NB4 (cell line): Measurements from ENCODE around the gene TRPT1.

Experiments
- DNase-seq: peaks from one replicate; pipeline ENCODE4 v3.0.0; 2010; ENCODE audit warnings: low read depth
- H3K4me3 ChIP-seq: one replicate; pipeline ENCODE4 v1.5.1; 2011; ENCODE audit warnings: mild to moderate bottlenecking, low read depth, low read length, moderate library complexity
- MAX ChIP-seq: IDR thresholded peaks from 2 replicates; pipeline ENCODE4 v1.6.1; 2011; ENCODE audit warnings: low read depth, low read length
- MYC ChIP-seq: IDR thresholded peaks from 2 replicates; pipeline ENCODE4 v1.6.1; 2011; ENCODE audit warnings: low read depth, low read length
- POLR2A ChIP-seq: IDR thresholded peaks from 2 replicates; pipeline ENCODE4 v1.6.1; 2011; ENCODE audit warnings: mild to moderate bottlenecking; ENCODE audit not compliant: insufficient read length; ENCODE audit errors: extremely low read depth
- TF ChIP-seq, protein P1 (sequence below): IDR thresholded peaks from one replicate; pipeline ENCODE4 v1.5.1; 2012; ENCODE audit warnings: low read depth, low read length

Gene TRPT1

GRCh38 chr11:64231546-64231945 is 5.6 kb upstream of the TRPT1 start:
- H3K4me3 ChIP-seq, result no peak overlapping the region
- TF ChIP-seq POLR2A, result no peak
- TF ChIP-seq, protein P1, sequence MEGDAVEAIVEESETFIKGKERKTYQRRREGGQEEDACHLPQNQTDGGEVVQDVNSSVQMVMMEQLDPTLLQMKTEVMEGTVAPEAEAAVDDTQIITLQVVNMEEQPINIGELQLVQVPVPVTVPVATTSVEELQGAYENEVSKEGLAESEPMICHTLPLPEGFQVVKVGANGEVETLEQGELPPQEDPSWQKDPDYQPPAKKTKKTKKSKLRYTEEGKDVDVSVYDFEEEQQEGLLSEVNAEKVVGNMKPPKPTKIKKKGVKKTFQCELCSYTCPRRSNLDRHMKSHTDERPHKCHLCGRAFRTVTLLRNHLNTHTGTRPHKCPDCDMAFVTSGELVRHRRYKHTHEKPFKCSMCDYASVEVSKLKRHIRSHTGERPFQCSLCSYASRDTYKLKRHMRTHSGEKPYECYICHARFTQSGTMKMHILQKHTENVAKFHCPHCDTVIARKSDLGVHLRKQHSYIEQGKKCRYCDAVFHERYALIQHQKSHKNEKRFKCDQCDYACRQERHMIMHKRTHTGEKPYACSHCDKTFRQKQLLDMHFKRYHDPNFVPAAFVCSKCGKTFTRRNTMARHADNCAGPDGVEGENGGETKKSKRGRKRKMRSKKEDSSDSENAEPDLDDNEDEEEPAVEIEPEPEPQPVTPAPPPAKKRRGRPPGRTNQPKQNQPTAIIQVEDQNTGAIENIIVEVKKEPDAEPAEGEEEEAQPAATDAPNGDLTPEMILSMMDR, result no peak
- no peak for TF ChIP-seq MAX
- TF ChIP-seq MYC, result no peak
- no peak for DNase-seq

DNA sequence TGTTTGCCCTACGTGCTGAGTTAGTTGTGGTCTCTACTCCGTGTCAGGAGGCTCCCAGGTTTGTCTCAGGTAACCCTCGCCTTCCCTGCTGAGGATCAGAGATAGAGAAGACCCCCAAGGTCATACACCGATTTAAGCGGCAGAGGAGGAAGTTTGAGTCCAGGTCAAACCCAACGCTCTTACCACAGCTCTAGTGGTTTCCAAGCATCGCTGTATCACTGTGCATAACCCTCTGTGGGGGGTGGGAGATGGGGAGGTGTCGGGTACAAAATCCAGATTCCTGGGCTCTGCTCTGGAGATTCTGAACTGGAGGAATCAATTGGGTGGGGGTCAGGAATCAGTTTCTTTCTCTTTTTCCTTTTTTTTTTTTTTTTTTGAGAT is 5.0 kb upstream of the TRPT1 start:
- no peak for TF ChIP-seq MAX
- TF ChIP-seq POLR2A, result peak; percentile 2
- peak; percentile 16; the same call in 1 of the 2 replicates for TF ChIP-seq MYC
- H3K4me3 ChIP-seq, result peak overlapping the region; percentile 70
- peak; percentile 78 for DNase-seq

- DNase-seq, result peak; percentile 95
- H3K4me3 ChIP-seq, result peak within 1 kb of the TSS; percentile 70
- TF ChIP-seq MYC (peak; percentile 55), POLR2A (peak; percentile 49), MAX (peak; percentile 46; the same call in 1 of the 2 replicates)
- TF ChIP-seq, protein P1, result no peak
These were observed 4.4 kb upstream of the TRPT1 start, which contains the start of gene DNAJC4 for GRCh38 chr11:64230171-64230984. TSS of gene DNAJC4 (plus strand) at chr11:64230548. CDS start at chr11:64230855, 307 bp downstream.

GRCh38 chr11:64229744-64230170 is 3.8 kb upstream of the TRPT1 start:
- TF ChIP-seq, protein P1, result no peak
- TF ChIP-seq MAX, result no peak
- no peak for TF ChIP-seq MYC
- no peak for TF ChIP-seq POLR2A
- DNase-seq, result no peak
- H3K4me3 ChIP-seq, result peak overlapping the region; percentile 70

- no peak overlapping the region for H3K4me3 ChIP-seq
- TF ChIP-seq, protein P1, result no peak
- TF ChIP-seq MYC (no peak), POLR2A (no peak), MAX (no peak)
- DNase-seq, result no peak
These were observed 3.2 kb upstream of the TRPT1 start for GRCh38 chr11:64229090-64229743.

DNA sequence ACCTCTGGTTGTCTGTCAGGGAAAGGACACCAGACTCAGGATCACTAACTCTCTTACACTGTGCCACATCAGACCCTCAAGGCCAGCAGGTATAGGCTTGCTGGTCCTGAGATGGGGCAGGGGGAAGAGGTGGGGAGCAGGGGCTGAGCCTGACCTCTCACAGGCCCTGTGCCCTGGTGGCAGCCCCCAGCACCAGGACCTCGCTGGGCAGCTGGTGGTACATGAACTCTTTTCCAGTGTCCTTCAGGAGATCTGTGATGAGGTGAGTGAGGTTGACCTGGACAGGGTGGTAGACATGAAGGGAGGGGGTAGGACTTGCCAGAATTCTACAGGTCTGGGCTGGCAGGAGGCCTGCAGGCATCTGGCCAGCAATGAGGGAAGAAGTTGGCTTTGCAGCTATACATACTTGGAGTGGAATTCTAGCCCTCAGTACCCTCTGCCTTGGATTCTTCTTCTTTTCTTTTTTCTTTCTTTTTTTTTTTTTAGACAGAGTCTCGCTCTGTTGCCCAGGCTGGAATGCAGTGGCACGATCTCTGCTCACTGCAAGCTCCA is 1.5 kb upstream of the TRPT1 start:
- no peak for DNase-seq
- TF ChIP-seq POLR2A, result no peak
- TF ChIP-seq MYC, result no peak
- TF ChIP-seq MAX, result no peak
- TF ChIP-seq, protein P1, result no peak
- peak overlapping the region; percentile 83 for H3K4me3 ChIP-seq
